MM.1S (cell line): ENCODE measurements around the gene EAF1.

Source experiments
- DNase-seq: peaks from one replicate; pipeline ENCODE4 v3.0.0-alpha.2; 2015
- H2AFZ ChIP-seq: fragments of 300-600 bp; sonication (generic); 2 replicates; pipeline ENCODE4 v1.6.0; 2016; ENCODE audit warnings: antibody characterized with exemption, low read length
- H3F3A ChIP-seq: fragments of 300-600 bp; sonication (generic); 2 replicates; pipeline ENCODE4 v1.6.1; 2016; ENCODE audit warnings: mild to moderate bottlenecking, antibody characterized with exemption, low read length, moderate library complexity, mixed read lengths; ENCODE audit not compliant: insufficient read depth
- H3K27ac ChIP-seq: fragments of 300-600 bp; sonication (generic); 2 replicates; pipeline ENCODE4 v1.5.1; 2016; ENCODE audit warnings: mild to moderate bottlenecking, low read length
- H3K27me3 ChIP-seq: fragments of 300-600 bp; sonication (generic); replicated peaks from 2 replicates; pipeline ENCODE4 v1.6.0; 2016; ENCODE audit warnings: low read length; ENCODE audit not compliant: insufficient read depth
- H3K36me3 ChIP-seq: fragments of 300-600 bp; sonication (generic); replicated peaks from 2 replicates; pipeline ENCODE4 v1.6.1; 2016; ENCODE audit warnings: mild to moderate bottlenecking, low read length, mixed read lengths; ENCODE audit not compliant: insufficient read depth
- H3K4me1 ChIP-seq: fragments of 300-600 bp; sonication (generic); 2 replicates; pipeline ENCODE4 v1.6.1; 2016; ENCODE audit warnings: low read length, mixed read lengths
- H3K4me2 ChIP-seq: fragments of 300-600 bp; sonication (generic); 2 replicates; pipeline ENCODE4 v1.6.0; 2016; ENCODE audit warnings: low read depth, low read length
- H3K4me3 ChIP-seq: fragments of 300-600 bp; sonication (generic); 2 replicates; pipeline ENCODE4 v1.5.1; 2016; ENCODE audit warnings: low read length, mixed read lengths
- H3K79me2 ChIP-seq: fragments of 300-600 bp; sonication (generic); 2 replicates; pipeline ENCODE4 v1.6.1; 2016; ENCODE audit warnings: mixed run types, low read length, mixed read lengths
- H3K9ac ChIP-seq: fragments of 300-600 bp; sonication (generic); 2 replicates; pipeline ENCODE4 v1.6.1; 2016; ENCODE audit warnings: low read length, mixed read lengths
- H3K9me2 ChIP-seq: fragments of 300-600 bp; sonication (generic); replicated peaks from 2 replicates; pipeline ENCODE4 v1.6.1; 2016; ENCODE audit warnings: mild to moderate bottlenecking, low read length, mixed read lengths; ENCODE audit not compliant: insufficient read depth
- H3K9me3 ChIP-seq: fragments of 300-600 bp; sonication (generic); replicated peaks from 2 replicates; pipeline ENCODE4 v1.6.1; 2016; ENCODE audit warnings: mild to moderate bottlenecking, low read length, mixed read lengths; ENCODE audit not compliant: insufficient read depth
- H4K20me1 ChIP-seq: fragments of 300-600 bp; sonication (generic); 2 replicates; pipeline ENCODE4 v1.6.1; 2016; ENCODE audit warnings: mild to moderate bottlenecking, low read length, moderate library complexity, mixed read lengths; ENCODE audit not compliant: insufficient read depth
- EZH2 ChIP-seq: fragments of 300-600 bp; sonication (generic); optimal IDR thresholded peaks from 2 replicates; pipeline ENCODE3; 2017; ENCODE audit warnings: low read depth, mild to moderate bottlenecking, antibody characterized with exemption, low read length, mixed read lengths
- EZH2phosphoT487 ChIP-seq: fragments of 300-600 bp; sonication (generic); IDR thresholded peaks from 2 replicates; pipeline ENCODE4 v1.6.1; 2018; ENCODE audit warnings: antibody characterized with exemption, low read length
- TF ChIP-seq, protein P1 (sequence below): fragments of 300-600 bp; sonication (generic); IDR thresholded peaks from 2 replicates; pipeline ENCODE4 v1.5.1; 2016; ENCODE audit warnings: antibody characterized with exemption, low read length, mixed read lengths

EAF1 gene

DNA sequence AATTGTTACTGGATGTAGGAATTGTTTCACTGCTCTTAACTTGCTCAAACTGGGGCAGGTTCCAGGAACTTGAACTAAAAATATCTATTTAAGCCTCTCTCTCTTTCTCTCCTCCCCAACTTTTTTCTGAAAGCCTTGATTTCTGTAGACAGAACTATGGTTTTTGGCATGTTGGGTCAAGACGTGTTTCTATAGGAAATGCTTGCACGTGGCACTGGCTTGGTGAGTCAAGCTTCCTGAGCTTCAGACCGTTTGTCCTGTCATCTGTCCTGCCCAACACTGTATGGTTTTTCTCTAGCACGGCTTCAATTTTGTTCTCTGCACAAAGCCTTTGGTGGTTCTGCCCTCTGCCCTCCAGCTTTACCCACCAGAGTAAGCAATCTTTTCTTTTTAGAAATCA is 13.5 kb downstream of the EAF1 start:
- Histone ChIP-seq H3K27ac (no peak overlapping the region), H3K9me2 (no peaks in the 10 kb centered on the region), H3K4me1 (no peaks in the 10 kb centered on the region), H3K4me3 (no peak overlapping the region), H3K9ac (no peak overlapping the region), H3K27me3 (no peaks in the 10 kb centered on the region), H3K4me2 (no peak overlapping the region), H3F3A (no peaks in the 10 kb centered on the region), H3K79me2 (no peaks in the 10 kb centered on the region), H3K36me3 (peaks cover 7% of the 10 kb centered on the region; the same call in 1 of the 2 replicates), H2AFZ (no peak overlapping the region), H4K20me1 (no peaks in the 10 kb centered on the region), H3K9me3 (no peaks in the 10 kb centered on the region)
- DNase-seq: no peak
- TF ChIP-seq EZH2phosphoT487 (no peak), EZH2 (no peak)
- TF ChIP-seq, protein P1, sequence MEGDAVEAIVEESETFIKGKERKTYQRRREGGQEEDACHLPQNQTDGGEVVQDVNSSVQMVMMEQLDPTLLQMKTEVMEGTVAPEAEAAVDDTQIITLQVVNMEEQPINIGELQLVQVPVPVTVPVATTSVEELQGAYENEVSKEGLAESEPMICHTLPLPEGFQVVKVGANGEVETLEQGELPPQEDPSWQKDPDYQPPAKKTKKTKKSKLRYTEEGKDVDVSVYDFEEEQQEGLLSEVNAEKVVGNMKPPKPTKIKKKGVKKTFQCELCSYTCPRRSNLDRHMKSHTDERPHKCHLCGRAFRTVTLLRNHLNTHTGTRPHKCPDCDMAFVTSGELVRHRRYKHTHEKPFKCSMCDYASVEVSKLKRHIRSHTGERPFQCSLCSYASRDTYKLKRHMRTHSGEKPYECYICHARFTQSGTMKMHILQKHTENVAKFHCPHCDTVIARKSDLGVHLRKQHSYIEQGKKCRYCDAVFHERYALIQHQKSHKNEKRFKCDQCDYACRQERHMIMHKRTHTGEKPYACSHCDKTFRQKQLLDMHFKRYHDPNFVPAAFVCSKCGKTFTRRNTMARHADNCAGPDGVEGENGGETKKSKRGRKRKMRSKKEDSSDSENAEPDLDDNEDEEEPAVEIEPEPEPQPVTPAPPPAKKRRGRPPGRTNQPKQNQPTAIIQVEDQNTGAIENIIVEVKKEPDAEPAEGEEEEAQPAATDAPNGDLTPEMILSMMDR: no peak

DNA sequence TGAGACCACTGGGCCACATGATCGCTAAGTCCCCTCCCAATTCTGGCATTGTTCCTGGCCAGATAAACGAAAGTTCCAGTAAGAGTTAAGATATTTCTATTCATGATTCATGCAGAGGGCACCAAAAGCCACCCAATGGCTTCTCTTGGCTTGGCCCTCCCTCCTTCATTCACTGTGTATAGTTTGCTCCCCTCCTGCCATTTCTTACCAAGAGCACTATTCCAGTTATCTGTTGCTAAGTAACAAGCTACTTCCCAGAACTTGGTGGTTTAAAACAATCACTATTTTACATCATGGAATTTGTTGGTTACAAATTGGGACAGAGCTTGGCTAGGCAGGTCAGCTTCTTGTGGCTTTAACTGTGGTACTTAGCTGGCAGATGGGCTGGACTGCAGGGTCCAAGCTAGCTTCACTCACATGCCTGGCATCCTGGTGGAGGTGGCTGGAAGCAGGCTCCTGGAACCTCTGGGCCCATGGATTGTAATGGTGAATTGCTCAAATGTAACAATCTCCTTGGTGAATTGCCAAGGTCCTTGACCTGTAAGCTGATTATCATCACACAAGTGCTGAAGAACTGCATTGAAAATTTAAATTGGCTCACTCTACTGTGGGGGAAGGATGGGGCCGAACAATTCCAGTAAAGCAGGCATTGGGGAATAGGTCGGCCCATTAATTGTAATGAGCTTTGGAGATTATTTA is 16.6 kb downstream of the EAF1 start:
- no peaks in the 10 kb centered on the region for H4K20me1 ChIP-seq
- H3K9me3 ChIP-seq: no peaks in the 10 kb centered on the region
- no peaks in the 10 kb centered on the region for H3K4me1 ChIP-seq
- H2AFZ ChIP-seq: no peak overlapping the region
- H3K4me3 ChIP-seq: no peak overlapping the region
- no peak overlapping the region for H3K4me2 ChIP-seq
- no peaks in the 10 kb centered on the region for H3K9me2 ChIP-seq
- H3K36me3 ChIP-seq: 0 out of 2 replicates have a peak, but pooled peaks cover 4% of the 10 kb centered on the region
- H3K27me3 ChIP-seq: no peaks in the 10 kb centered on the region
- no peaks in the 10 kb centered on the region for H3F3A ChIP-seq
- H3K9ac ChIP-seq: no peak overlapping the region
- no peak for DNase-seq
- H3K27ac ChIP-seq: no peak overlapping the region
- H3K79me2 ChIP-seq: no peaks in the 10 kb centered on the region
- TF ChIP-seq EZH2phosphoT487 (no peak), EZH2 (no peak)
- TF ChIP-seq, protein P1: no peak

DNA sequence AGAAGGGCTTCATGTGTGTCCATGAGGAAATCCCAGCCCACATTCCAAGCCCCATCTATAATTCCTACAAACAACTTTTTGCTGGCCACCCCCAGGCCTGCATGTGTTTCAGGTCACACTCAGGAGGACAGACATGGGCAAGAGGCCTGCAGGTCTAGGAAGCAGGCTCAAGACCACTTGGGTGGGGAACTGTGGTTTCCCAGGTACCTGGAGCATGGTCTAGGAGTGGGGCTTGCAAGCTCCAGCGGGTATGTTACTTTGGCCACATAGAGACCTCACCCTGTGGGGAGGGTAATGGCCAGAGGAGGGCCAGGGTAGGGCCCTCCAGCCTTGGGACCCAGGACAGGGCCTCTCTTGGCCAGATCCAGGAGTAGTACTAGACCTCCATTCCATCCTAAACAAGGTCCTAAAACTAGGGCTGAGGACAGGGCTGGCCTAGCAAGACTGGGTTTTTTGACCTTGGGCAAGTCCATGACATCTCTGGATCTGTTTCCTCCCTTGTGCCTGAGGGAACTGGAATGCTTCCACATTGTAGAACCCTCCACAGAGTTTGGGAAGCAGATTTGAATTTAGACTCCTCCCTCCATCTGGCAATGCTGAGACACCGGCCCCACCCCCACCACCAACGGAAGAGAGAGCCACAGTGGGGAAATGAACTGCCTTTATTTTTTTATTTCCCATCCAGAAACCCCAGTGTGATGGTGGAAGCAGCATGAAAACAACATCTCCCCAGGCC is 22.3 kb downstream of the EAF1 start:
- TF ChIP-seq EZH2phosphoT487: no peak
- TF ChIP-seq EZH2: no peak
- TF ChIP-seq, protein P1: no peak
- no peak overlapping the region for H3K4me2 ChIP-seq
- H3K9me2 ChIP-seq: no peaks in the 10 kb centered on the region
- no peaks in the 10 kb centered on the region for H4K20me1 ChIP-seq
- H3K9me3 ChIP-seq: no peaks in the 10 kb centered on the region
- no peak overlapping the region for H3K4me3 ChIP-seq
- H3K4me1 ChIP-seq: no peaks in the 10 kb centered on the region
- H3K27ac ChIP-seq: no peak overlapping the region
- H3K36me3 ChIP-seq: no peaks in the 10 kb centered on the region
- no peaks in the 10 kb centered on the region for H3K79me2 ChIP-seq
- no peak overlapping the region for H3K9ac ChIP-seq
- H3K27me3 ChIP-seq: no peaks in the 10 kb centered on the region
- H3F3A ChIP-seq: no peaks in the 10 kb centered on the region
- H2AFZ ChIP-seq: no peak overlapping the region
- no peak for DNase-seq
